Uterus (tissue), 4 donors: ENCODE data around the gene CCT8. TPM values are rescaled to one million over a fixed set of nuclear protein-coding genes. Genes with fewer than 3 reads are reported as not detected.

Experiments used
- DNase-seq, 2 donors: peaks; one replicate each; pipeline ENCODE4 v3.0.0-alpha.2; 2019 to 2020
- H3K27ac ChIP-seq, 2 donors: fragments of 200-600 bp; sonication (generic); 1 replicate in 1 of 2; 2 replicates in 1 of 2; pipeline ENCODE4 v1.5.1; 2016 to 2018
- H3K27me3 ChIP-seq, 2 donors: fragments of 200-600 bp; sonication (generic); one replicate each; pipeline ENCODE4 v1.5.1; 2018 to 2019; ENCODE audit warnings: control low read depth in 1 of 2
- H3K36me3 ChIP-seq, 2 donors: fragments of 200-600 bp; sonication (generic); one replicate each; pipeline ENCODE4 v1.5.1; 2019; ENCODE audit warnings: control low read depth in 1 of 2
- H3K4me1 ChIP-seq, 2 donors: fragments of 200-600 bp; sonication (generic); one replicate each; pipeline ENCODE4 v1.5.1; 2018 to 2019; ENCODE audit warnings: control low read depth in 1 of 2
- H3K4me3 ChIP-seq, 2 donors: fragments of 200-600 bp; sonication (generic); 1 replicate in 1 of 2; 2 replicates in 1 of 2; pipeline ENCODE4 v1.5.1; 2018 to 2019; ENCODE audit warnings: mild to moderate bottlenecking in 1 of 2
- H3K9me3 ChIP-seq, 2 donors: fragments of 200-600 bp; sonication (generic); one replicate each; pipeline ENCODE4 v1.5.1; 2019; ENCODE audit warnings: control low read depth in 1 of 2
- POLR2A ChIP-seq, 2 donors: fragments of 450-650 bp; IDR thresholded peaks; one replicate each; pipeline ENCODE4 v1.6.1; 2016; ENCODE audit warnings: antibody characterized with exemption in 2 of 2, mild to moderate bottlenecking in 1 of 2, moderate library complexity in 1 of 2
- intact Hi-C: fragments of 100-400 bp; cut with DNase I; formaldehyde crosslinking; loops from one replicate; pipeline ENCODE4 v1.15.1; 2023; ENCODE audit warnings: low total_unique reads
- total RNA-seq, 4 donors: library from RNA; depleted of rRNA in 3 of 4; stranded (reverse); fragments of >200 nt in 3 of 4; gene quantifications; one replicate each; pipeline versions ENCODE4 v1.1.0 to v1.2.4, GENCODE V29; 2014 to 2023
- TF ChIP-seq, protein P1 (sequence below), 4 experiments: fragments of 200-600 bp in 2 of 4; fragments of 450-650 bp in 2 of 4; sonication (generic) in 2 of 4; IDR thresholded peaks; one replicate each; pipeline ENCODE4 v1.5.1; 2016 to 2019; ENCODE audit warnings: antibody characterized with exemption in 4 of 4, mild to moderate bottlenecking in 2 of 4, moderate library complexity in 1 of 4
- donor health status: DM: yes; HTN: yes; CAD: no.

CCT8 gene
- total RNA-seq, 4 donors from 2014 or later, result 34.6 to 186 (median 115) TPM

- intact Hi-C loops, result no loop called here
- no peak for TF ChIP-seq POLR2A (IDR thresholded peaks at IDR 0.05)
- TF ChIP-seq, protein P1, sequence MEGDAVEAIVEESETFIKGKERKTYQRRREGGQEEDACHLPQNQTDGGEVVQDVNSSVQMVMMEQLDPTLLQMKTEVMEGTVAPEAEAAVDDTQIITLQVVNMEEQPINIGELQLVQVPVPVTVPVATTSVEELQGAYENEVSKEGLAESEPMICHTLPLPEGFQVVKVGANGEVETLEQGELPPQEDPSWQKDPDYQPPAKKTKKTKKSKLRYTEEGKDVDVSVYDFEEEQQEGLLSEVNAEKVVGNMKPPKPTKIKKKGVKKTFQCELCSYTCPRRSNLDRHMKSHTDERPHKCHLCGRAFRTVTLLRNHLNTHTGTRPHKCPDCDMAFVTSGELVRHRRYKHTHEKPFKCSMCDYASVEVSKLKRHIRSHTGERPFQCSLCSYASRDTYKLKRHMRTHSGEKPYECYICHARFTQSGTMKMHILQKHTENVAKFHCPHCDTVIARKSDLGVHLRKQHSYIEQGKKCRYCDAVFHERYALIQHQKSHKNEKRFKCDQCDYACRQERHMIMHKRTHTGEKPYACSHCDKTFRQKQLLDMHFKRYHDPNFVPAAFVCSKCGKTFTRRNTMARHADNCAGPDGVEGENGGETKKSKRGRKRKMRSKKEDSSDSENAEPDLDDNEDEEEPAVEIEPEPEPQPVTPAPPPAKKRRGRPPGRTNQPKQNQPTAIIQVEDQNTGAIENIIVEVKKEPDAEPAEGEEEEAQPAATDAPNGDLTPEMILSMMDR (IDR thresholded peaks at IDR 0.05), result no peak
- Histone ChIP-seq H3K9me3 (no peaks in the 10 kb centered on the region), H3K4me3 (peak overlapping the region; percentile 81 to 93), H3K4me1 (peaks cover 3 to 10% of the 10 kb centered on the region in 2 donors), H3K36me3 (no peaks in the 10 kb centered on the region), H3K27me3 (no peaks in the 10 kb centered on the region), H3K27ac (peak overlapping the region; percentile 86 to 88)
- no peak for DNase-seq
These were observed 601 bp downstream of the CCT8 start for GRCh38 chr21:29072873-29073221.

DNA sequence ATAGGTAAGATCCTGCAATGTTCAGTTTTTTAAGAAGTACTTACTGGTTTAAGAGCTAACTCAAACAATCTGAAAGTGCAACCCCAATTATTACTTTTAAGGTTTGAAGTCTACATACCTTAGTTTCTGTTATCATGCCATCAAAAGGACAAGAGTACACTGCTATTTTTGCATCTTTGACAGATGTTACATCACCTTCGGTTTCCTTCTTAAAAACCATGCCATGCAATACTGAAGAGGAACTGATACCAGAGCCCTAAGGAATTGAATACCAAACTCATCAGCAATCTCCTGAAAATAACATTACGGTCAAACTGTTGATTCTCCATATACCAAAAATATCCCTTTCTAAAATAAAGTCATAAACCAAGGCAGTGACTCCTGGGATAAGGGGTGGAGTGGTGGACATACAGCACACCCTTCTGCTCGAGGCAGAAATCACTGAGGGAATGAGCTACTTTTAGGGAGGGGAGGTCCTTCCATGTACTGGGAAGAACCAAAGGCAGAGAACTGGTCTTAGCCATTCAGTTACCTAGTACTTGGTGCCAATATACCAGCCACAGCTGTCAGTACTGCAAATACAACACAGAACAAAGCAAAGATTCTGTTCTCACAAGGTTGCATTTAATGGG is 8.5 kb downstream of the CCT8 start:
- H3K9me3 ChIP-seq, result no peaks in the 10 kb centered on the region
- TF ChIP-seq POLR2A (IDR thresholded peaks at IDR 0.05), result no peak
- TF ChIP-seq, protein P1 (IDR thresholded peaks at IDR 0.05), result no peak
- intact Hi-C loops, result no loop called here
- H3K27me3 ChIP-seq, result no peaks in the 10 kb centered on the region
- no peak overlapping the region for H3K4me3 ChIP-seq
- no peaks in the 10 kb centered on the region for H3K4me1 ChIP-seq
- no peaks in the 10 kb centered on the region for H3K36me3 ChIP-seq
- DNase-seq, result no peak
- no peak overlapping the region for H3K27ac ChIP-seq

GRCh38 chr21:29056538-29057050 is 16.9 kb downstream of the CCT8 start:
- no peak for TF ChIP-seq POLR2A (IDR thresholded peaks at IDR 0.05)
- TF ChIP-seq, protein P1 (IDR thresholded peaks at IDR 0.05), result no peak
- Histone ChIP-seq H3K4me1 (no peaks in the 10 kb centered on the region), H3K4me3 (no peak overlapping the region), H3K9me3 (no peaks in the 10 kb centered on the region), H3K27ac (no peak overlapping the region), H3K36me3 (no peaks in the 10 kb centered on the region), H3K27me3 (no peaks in the 10 kb centered on the region)
- no peak for DNase-seq
- intact Hi-C loops, result no loop called here

DNA sequence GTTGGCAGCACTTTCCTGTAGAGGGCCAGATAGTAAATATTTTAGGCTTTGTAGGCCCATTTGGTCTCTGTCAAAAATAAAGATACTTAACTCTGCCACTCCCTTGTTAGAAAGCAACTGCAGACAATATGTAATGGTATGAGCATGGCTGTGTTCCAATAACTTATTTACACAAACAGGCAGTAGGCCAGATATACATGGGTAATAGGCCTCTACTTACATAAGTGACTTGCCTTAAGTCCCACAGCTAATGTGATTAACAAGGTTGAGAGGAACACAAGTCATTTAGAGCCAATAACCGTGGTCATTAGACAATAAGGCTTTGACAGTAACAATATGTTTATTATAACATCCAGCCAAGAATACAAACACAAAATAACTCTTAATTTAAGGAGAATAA is 17.4 kb downstream of the CCT8 start:
- Histone ChIP-seq H3K9me3 (no peaks in the 10 kb centered on the region), H3K36me3 (no peaks in the 10 kb centered on the region), H3K4me3 (no peak overlapping the region), H3K27me3 (no peaks in the 10 kb centered on the region), H3K4me1 (no peaks in the 10 kb centered on the region), H3K27ac (no peak overlapping the region)
- TF ChIP-seq, protein P1 (IDR thresholded peaks at IDR 0.05), result no peak
- TF ChIP-seq POLR2A (IDR thresholded peaks at IDR 0.05), result no peak
- intact Hi-C loops, result no loop called here
- no peak for DNase-seq

DNA sequence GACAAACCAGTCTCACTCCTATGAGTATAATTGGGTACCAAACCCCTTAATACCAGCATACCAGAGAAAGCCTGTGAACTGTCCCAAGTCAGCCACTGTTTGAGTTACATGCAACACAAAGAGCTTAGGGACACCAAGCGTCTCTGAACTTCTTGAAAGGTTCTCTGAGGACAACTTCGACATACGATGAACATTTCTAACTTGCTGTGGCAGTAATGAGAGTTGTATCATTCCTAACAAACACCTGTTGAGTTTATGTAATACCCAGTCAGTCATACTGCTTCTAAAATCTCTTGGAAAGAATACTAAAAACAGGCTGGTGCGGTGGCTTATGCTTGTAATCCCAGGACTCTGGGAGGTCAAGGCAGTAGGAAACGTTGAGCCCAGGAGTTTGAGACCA is 18.4 kb downstream of the CCT8 start:
- H3K27ac ChIP-seq, result no peak overlapping the region
- no peak for DNase-seq
- no peaks in the 10 kb centered on the region for H3K9me3 ChIP-seq
- H3K4me3 ChIP-seq, result no peak overlapping the region
- no peaks in the 10 kb centered on the region for H3K27me3 ChIP-seq
- TF ChIP-seq POLR2A (IDR thresholded peaks at IDR 0.05), result no peak
- TF ChIP-seq, protein P1 (IDR thresholded peaks at IDR 0.05), result no peak
- H3K4me1 ChIP-seq, result no peaks in the 10 kb centered on the region
- H3K36me3 ChIP-seq, result no peaks in the 10 kb centered on the region
- intact Hi-C loops, result no loop called here
